ENCODE measurements around the gene SPAG4.

- TF ChIP-seq, protein P1, sequence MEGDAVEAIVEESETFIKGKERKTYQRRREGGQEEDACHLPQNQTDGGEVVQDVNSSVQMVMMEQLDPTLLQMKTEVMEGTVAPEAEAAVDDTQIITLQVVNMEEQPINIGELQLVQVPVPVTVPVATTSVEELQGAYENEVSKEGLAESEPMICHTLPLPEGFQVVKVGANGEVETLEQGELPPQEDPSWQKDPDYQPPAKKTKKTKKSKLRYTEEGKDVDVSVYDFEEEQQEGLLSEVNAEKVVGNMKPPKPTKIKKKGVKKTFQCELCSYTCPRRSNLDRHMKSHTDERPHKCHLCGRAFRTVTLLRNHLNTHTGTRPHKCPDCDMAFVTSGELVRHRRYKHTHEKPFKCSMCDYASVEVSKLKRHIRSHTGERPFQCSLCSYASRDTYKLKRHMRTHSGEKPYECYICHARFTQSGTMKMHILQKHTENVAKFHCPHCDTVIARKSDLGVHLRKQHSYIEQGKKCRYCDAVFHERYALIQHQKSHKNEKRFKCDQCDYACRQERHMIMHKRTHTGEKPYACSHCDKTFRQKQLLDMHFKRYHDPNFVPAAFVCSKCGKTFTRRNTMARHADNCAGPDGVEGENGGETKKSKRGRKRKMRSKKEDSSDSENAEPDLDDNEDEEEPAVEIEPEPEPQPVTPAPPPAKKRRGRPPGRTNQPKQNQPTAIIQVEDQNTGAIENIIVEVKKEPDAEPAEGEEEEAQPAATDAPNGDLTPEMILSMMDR (IDR thresholded peaks at IDR 0.05; ENCODE audit: insufficient read depth, low read depth, low read length): no peak
- no peak for TF ChIP-seq EZH2 (IDR thresholded peaks at IDR 0.05; ENCODE audit: insufficient read depth, low read length)
Observed at GRCh38 chr20:35606127-35606526, 9.5 kb upstream of the SPAG4 start.

Data from astrocyte (in vitro differentiated cells and primary cell).